Neutrophil (primary cell): Measurements from ENCODE around the gene HACD4.
A peak's percentile ranks its signal among the peaks of the same experiment; 100 is the strongest.

Experiments
- H3K27ac ChIP-seq: fragments of 200-600 bp; sonication (generic); 2 replicates; pipeline ENCODE4 v1.5.1; 2016; ENCODE audit warnings: mild to moderate bottlenecking, moderate library complexity
- H3K27me3 ChIP-seq: fragments of 200-600 bp; sonication (generic); 2 replicates; pipeline ENCODE4 v1.6.0; 2016; ENCODE audit warnings: mild to moderate bottlenecking
- H3K36me3 ChIP-seq: fragments of 200-600 bp; sonication (generic); 2 replicates; pipeline ENCODE4 v1.5.1; 2017
- H3K4me1 ChIP-seq, 2 experiments: fragments of 200-600 bp in 1 of 2; sonication (generic) in 1 of 2; 1 replicate in 1 of 2; 2 replicates in 1 of 2; pipeline versions ENCODE4 v1.5.1 to v1.6.1; 2013 to 2016; ENCODE audit warnings: low read depth in 1 of 2, low read length in 1 of 2, mild to moderate bottlenecking in 1 of 2, moderate library complexity in 1 of 2; ENCODE audit not compliant: control insufficient read depth in 1 of 2, insufficient read depth in 1 of 2
- H3K4me3 ChIP-seq, 2 experiments: fragments of 200-600 bp in 1 of 2; sonication (generic) in 1 of 2; 1 replicate in 1 of 2; 2 replicates in 1 of 2; pipeline ENCODE4 v1.5.1; 2013 to 2016; ENCODE audit warnings: low read depth in 1 of 2, low read length in 1 of 2, mild to moderate bottlenecking in 1 of 2, moderate library complexity in 1 of 2
- H3K9me3 ChIP-seq: fragments of 200-600 bp; sonication (generic); 2 replicates; pipeline ENCODE4 v1.5.1; 2016
- CTCF ChIP-seq: fragments of 200-600 bp; sonication (generic); IDR thresholded peaks from 2 replicates; pipeline ENCODE4 v1.5.1; 2016; ENCODE audit warnings: antibody characterized with exemption

The HACD4 gene

GRCh38 chr9:21018177-21018576 is 13.3 kb downstream of the HACD4 start:
- TF ChIP-seq CTCF: no peak
- Histone ChIP-seq H3K4me1 (peaks cover under 1 to 8% of the 10 kb centered on the region in 2 experiments), H3K27me3 (no peaks in the 10 kb centered on the region), H3K9me3 (peaks cover 1% of the 10 kb centered on the region), H3K36me3 (peaks cover 51% of the 10 kb centered on the region), H3K4me3 (no peak overlapping the region), H3K27ac (no peak overlapping the region)

GRCh38 chr9:21016701-21017491 is 14.5 kb downstream of the HACD4 start:
- Histone ChIP-seq H3K27me3 (no peaks in the 10 kb centered on the region), H3K4me3 (no peak overlapping the region), H3K9me3 (peaks cover 3% of the 10 kb centered on the region), H3K36me3 (peaks cover 61% of the 10 kb centered on the region), H3K27ac (peak overlapping the region; percentile 54), H3K4me1 (peaks cover 0 to 4% of the 10 kb centered on the region in 2 experiments)
- TF ChIP-seq CTCF: no peak

- Histone ChIP-seq H3K9me3 (peaks cover 3% of the 10 kb centered on the region), H3K27ac (peak overlapping the region; percentile 54), H3K27me3 (no peaks in the 10 kb centered on the region), H3K36me3 (peaks cover 70% of the 10 kb centered on the region), H3K4me1 (peaks cover 0 to 2% of the 10 kb centered on the region in 2 experiments), H3K4me3 (no peak overlapping the region)
- no peak for TF ChIP-seq CTCF
Measured at GRCh38 chr9:21015995-21016394, 15.4 kb downstream of the HACD4 start.

- H3K36me3 ChIP-seq: peaks cover 78% of the 10 kb centered on the region
- peak overlapping the region; percentile 54 for H3K27ac ChIP-seq
- no peaks in the 10 kb centered on the region for H3K4me1 ChIP-seq
- no peaks in the 10 kb centered on the region for H3K27me3 ChIP-seq
- TF ChIP-seq CTCF: no peak
- H3K9me3 ChIP-seq: peaks cover 3% of the 10 kb centered on the region
- H3K4me3 ChIP-seq: no peak overlapping the region
Measured at GRCh38 chr9:21015129-21015815, 16.2 kb downstream of the HACD4 start.

GRCh38 chr9:21002040-21002439 is 29.4 kb downstream of the HACD4 start:
- H3K36me3 ChIP-seq: peaks cover 48% of the 10 kb centered on the region
- no peak for TF ChIP-seq CTCF
- H3K9me3 ChIP-seq: no peaks in the 10 kb centered on the region
- peaks cover 4 to 5% of the 10 kb centered on the region in 2 experiments for H3K4me1 ChIP-seq
- no peaks in the 10 kb centered on the region for H3K27me3 ChIP-seq
- peak overlapping the region; percentile 38 for H3K27ac ChIP-seq
- H3K4me3 ChIP-seq: no peak overlapping the region
